Uterus (tissue), 2 donors: ENCODE results near the gene TNK1.

Experiments used
- POLR2A ChIP-seq, 2 donors: fragments of 450-650 bp; IDR thresholded peaks; one replicate each; pipeline ENCODE4 v1.6.1; 2016; ENCODE audit warnings: antibody characterized with exemption in 2 of 2, mild to moderate bottlenecking in 1 of 2, moderate library complexity in 1 of 2
- TF ChIP-seq, protein P1 (sequence below), 4 experiments: fragments of 200-600 bp in 2 of 4; fragments of 450-650 bp in 2 of 4; sonication (generic) in 2 of 4; IDR thresholded peaks; one replicate each; pipeline ENCODE4 v1.5.1; 2016 to 2019; ENCODE audit warnings: antibody characterized with exemption in 4 of 4, mild to moderate bottlenecking in 2 of 4, moderate library complexity in 1 of 4

DNA sequence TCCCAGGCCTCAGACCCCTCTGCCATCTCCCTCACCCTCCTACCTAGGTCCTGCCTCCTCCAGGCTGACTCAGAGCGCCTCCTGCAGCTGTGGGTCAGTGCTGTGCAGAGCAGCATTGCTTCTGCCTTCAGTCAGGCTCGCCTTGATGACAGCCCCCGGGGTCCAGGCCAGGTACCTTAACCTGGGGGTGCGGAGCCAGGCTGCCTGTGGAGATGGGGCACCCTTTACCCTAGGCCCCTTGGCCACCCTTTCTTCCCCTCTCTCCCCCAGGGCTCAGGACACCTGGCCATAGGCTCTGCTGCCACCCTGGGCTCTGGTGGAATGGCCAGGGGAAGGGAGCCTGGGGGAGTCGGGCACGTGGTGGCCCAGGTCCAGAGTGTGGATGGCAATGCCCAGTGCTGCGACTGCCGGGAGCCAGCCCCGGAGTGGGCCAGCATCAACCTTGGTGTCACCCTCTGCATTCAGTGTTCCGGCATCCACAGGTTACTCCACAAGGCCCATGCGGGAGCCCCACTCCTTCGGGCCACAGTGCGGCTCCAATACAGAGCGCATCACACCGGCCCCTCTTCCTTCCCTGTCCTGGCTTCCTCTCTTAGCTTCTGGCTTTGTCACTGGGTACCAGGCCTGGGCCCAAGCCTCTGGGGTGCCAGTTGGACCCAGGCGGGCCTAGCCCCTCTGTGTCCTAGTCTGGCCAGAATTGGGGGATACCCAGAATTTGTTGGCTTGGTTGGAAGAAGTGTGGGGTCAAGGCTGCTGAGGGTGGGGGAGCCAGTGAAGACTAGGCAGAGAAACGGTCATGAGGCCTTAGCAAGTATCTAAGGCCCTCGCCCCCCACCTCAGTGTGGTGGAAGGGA lies 33.9 kb upstream of the TNK1 start:
- TF ChIP-seq, protein P1, sequence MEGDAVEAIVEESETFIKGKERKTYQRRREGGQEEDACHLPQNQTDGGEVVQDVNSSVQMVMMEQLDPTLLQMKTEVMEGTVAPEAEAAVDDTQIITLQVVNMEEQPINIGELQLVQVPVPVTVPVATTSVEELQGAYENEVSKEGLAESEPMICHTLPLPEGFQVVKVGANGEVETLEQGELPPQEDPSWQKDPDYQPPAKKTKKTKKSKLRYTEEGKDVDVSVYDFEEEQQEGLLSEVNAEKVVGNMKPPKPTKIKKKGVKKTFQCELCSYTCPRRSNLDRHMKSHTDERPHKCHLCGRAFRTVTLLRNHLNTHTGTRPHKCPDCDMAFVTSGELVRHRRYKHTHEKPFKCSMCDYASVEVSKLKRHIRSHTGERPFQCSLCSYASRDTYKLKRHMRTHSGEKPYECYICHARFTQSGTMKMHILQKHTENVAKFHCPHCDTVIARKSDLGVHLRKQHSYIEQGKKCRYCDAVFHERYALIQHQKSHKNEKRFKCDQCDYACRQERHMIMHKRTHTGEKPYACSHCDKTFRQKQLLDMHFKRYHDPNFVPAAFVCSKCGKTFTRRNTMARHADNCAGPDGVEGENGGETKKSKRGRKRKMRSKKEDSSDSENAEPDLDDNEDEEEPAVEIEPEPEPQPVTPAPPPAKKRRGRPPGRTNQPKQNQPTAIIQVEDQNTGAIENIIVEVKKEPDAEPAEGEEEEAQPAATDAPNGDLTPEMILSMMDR (IDR thresholded peaks at IDR 0.05) = no peak
- no peak for TF ChIP-seq POLR2A (IDR thresholded peaks at IDR 0.05)
